HepG2 (cell line): ENCODE data around the gene ADGRL2.

Experiments used
- HNF4A ChIP-seq: sonication (generic); formaldehyde crosslinking; IDR thresholded peaks from 2 replicates; pipeline ENCODE4 v1.4.0; 2020; ENCODE audit warnings: missing genetic modification reagents
- POLR2AphosphoS5 ChIP-seq: IDR thresholded peaks from 2 replicates; pipeline ENCODE4 v1.6.1; 2012; ENCODE audit warnings: low read depth, low read length
- TMF1 ChIP-seq: sonication (generic); formaldehyde crosslinking; IDR thresholded peaks from 2 replicates; pipeline ENCODE4 v1.8.1; 2022; ENCODE audit warnings: low read depth, missing genetic modification reagents
- YY1 ChIP-seq: IDR thresholded peaks from 2 replicates; pipeline ENCODE4 v1.6.1; 2011; ENCODE audit warnings: low read length, low read depth, moderate library complexity, mild to moderate bottlenecking; ENCODE audit not compliant: insufficient read depth, insufficient replicate concordance
- ZNF577 ChIP-seq: sonication (generic); formaldehyde crosslinking; IDR thresholded peaks from 2 replicates; pipeline ENCODE4 v1.4.0; 2020; ENCODE audit warnings: mild to moderate bottlenecking, low read depth, missing genetic modification reagents, borderline replicate concordance

- TF ChIP-seq YY1 (no peak), TMF1 (CRISPR knock-in tag) (no peak), ZNF577 (CRISPR knock-in tag) (no peak), POLR2AphosphoS5 (no peak), HNF4A (CRISPR knock-in tag) (no peak)
Observed at GRCh38 chr1:81802707-81803430, 2.1 kb downstream of the ADGRL2 start.
